ENCODE measurements around the gene PRIM1.

Gene PRIM1

GRCh38 chr12:56785874-56786273, 33.8 kb upstream of the PRIM1 start:
- no peak for DNase-seq (ENCODE audit: low read depth)
- TF ChIP-seq CTCF (IDR thresholded peaks at IDR 0.05; ENCODE audit: low read depth, low read length, missing control alignments), result no peak
- H3K4me3 ChIP-seq (ENCODE audit: low read depth, low read length), result no peak overlapping the region

GRCh38 chr12:56785141-56785865, 33.2 kb upstream of the PRIM1 start:
- no peak for DNase-seq (ENCODE audit: low read depth)
- no peak for TF ChIP-seq CTCF (IDR thresholded peaks at IDR 0.05; ENCODE audit: low read depth, low read length, missing control alignments)
- H3K4me3 ChIP-seq (ENCODE audit: low read depth, low read length), result no peak overlapping the region

- no peak for DNase-seq (ENCODE audit: low read depth)
- TF ChIP-seq CTCF (IDR thresholded peaks at IDR 0.05; ENCODE audit: low read depth, low read length, missing control alignments), result no peak
- H3K4me3 ChIP-seq (ENCODE audit: low read depth, low read length), result no peak overlapping the region
Measured at GRCh38 chr12:56781726-56782125, 29.6 kb upstream of the PRIM1 start.

- no peak overlapping the region for H3K4me3 ChIP-seq (ENCODE audit: low read depth, low read length)
- TF ChIP-seq CTCF (IDR thresholded peaks at IDR 0.05; ENCODE audit: low read depth, low read length, missing control alignments), result no peak
- no peak for DNase-seq (ENCODE audit: low read depth)
Measured at GRCh38 chr12:56778756-56779155, 26.6 kb upstream of the PRIM1 start.

GRCh38 chr12:56776654-56777053, 24.5 kb upstream of the PRIM1 start:
- no peak for TF ChIP-seq CTCF (IDR thresholded peaks at IDR 0.05; ENCODE audit: low read depth, low read length, missing control alignments)
- H3K4me3 ChIP-seq (ENCODE audit: low read depth, low read length), result no peak overlapping the region
- no peak for DNase-seq (ENCODE audit: low read depth)

- TF ChIP-seq CTCF (IDR thresholded peaks at IDR 0.05; ENCODE audit: low read depth, low read length, missing control alignments), result no peak
- no peak overlapping the region for H3K4me3 ChIP-seq (ENCODE audit: low read depth, low read length)
- no peak for DNase-seq (ENCODE audit: low read depth)
Measured at GRCh38 chr12:56775638-56776037, 23.5 kb upstream of the PRIM1 start.

- TF ChIP-seq CTCF (IDR thresholded peaks at IDR 0.05; ENCODE audit: low read depth, low read length, missing control alignments), result no peak
- no peak overlapping the region for H3K4me3 ChIP-seq (ENCODE audit: low read depth, low read length)
- DNase-seq (ENCODE audit: low read depth), result no peak
Measured at GRCh38 chr12:56773113-56773512, 21.0 kb upstream of the PRIM1 start.
